SIG-M5 treated with dmso at 0.1 percent for 504 hours (cell line): Measurements from ENCODE around the gene POU3F1.

Experiments
- DNase-seq: peaks from one replicate; lab custom pipeline; 2025; ENCODE audit not compliant: unreplicated experiment; lab: John Stamatoyannopoulos, UW

Gene POU3F1

DNA sequence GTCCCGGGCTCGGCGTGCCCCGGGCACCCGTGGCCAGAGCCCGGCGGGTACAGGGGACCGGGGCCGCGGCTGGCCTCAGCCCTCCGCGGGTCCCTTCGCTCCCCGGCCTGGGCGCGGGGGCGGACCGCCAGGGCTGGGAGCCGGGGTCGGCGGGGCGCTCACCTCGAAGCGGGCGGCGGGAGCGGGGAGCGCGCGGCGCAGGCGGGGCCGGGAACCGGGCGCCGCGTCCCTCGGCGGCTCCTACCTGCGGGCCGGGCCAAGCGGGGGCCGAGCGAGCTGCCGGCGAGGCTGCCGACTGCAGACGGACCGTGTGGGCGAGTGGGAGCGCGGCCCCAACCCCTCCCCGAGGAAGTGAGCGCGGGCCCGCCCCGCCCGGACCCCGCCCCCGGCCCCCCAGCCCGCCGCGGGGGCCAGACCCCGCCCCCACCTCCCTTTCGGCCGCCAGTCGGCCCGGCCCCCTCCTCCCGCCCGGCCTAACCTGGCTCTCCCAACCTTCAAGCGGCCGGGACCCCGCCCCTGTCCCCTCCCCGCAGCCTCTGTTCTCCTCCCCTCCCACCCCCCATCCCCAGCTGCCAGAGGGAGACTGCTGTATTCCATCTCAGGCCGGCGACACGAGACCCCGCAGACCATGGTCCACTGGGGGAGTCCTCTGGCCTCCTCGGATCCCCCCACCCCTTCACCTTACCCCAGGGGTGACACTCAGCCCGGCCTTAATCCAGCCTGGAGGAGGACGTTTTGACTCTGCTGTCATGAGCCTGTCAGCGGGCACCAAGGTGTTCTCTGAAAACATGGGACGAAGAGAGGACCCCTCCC is 41.2 kb downstream of the POU3F1 start, which contains the start of gene FHL3:
TSS of gene FHL3 (minus strand) at position 320 of the 813 bp plus-strand sequence. CDS start 6,102 bp downstream, outside the sequence.
- peak; percentile 23 for DNase-seq

DNA sequence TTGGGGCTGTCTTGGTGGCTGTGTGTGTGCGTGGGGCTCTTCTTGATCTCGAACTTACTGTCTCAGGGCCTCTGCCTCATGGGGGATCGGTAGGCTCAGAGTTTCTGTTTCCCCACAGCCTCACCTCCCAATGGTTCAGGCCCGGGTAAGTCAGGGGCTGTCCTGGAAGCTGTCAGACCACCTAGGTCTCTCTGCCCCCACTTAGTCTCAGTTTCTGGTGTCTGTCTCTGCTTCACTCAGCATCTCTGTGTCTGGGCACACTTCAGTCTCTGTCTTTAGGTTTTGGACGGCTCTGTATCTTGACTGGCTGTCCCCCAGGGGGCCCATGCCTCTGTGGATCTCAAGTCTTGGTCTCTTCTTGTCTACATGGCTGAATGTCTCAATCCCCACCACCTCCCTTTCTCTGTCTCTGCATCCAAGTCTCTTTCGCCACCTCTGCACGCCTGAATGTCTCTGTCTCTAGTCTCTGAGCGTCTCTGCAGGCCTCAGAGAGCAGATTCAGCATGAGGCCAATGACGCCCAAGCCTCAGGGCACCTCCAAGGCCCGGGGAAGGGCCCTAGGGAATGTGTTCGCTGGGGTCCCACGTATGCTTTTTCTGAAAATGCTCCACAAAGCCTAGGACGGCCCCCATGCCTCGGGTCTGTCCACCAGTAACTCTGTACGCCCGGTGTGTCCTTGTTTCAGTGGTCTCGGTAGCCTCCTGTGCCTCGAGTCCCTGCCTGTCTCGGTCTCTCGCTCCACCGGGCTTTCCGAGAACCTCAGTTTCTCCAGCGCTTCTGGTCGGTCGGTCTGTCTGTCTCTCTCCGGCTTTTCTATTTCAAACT is 42.1 kb downstream of the POU3F1 start:
- peak; percentile 26 for DNase-seq

DNA sequence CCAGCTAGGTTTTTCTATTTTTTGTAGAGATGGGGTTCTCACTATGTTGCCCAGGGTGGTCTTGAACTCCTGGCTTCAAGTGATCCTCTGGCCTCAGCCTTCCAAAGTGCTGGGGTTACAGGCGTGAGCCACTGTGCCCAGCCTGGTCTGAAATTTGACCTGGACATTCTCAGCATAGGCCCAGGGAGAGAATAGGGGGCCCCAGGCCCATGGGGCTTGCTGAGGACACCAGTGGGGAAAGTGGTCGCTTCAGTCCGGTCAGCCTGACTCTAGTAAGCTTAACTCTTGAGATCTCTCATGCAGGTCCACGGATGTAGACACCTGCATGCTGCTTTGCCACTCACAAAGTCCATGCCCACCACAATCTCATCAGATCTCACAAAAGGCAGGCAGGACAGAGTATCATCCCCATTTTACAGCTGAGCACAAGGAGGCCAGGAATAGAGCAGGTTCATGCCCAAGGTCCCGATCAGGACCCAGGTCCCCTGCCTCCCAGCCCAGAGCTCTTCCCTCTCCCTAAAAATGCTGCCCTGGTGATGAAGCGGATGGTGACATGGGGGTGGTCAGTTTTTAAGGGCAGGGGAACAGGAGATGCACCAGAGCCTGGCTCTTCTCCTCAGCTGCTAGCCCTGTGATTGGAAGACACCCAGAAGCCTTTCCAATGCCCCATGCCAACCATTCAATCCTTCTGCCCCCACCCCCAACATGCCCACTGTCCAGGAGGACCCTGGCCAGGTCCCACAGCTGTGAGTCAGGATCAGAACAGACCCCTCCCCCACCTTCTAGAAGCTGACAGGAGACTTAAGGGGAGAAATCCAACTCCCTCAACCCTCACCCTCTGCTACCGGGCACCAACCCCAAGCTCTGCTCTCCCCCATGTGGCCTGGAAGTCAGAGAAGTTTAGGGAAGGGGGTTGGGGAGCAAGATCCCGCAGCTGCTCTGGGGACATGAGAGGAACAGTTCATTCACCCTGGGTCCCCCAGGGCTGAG is 43.0 kb downstream of the POU3F1 start:
- peak; percentile 13 for DNase-seq

DNA sequence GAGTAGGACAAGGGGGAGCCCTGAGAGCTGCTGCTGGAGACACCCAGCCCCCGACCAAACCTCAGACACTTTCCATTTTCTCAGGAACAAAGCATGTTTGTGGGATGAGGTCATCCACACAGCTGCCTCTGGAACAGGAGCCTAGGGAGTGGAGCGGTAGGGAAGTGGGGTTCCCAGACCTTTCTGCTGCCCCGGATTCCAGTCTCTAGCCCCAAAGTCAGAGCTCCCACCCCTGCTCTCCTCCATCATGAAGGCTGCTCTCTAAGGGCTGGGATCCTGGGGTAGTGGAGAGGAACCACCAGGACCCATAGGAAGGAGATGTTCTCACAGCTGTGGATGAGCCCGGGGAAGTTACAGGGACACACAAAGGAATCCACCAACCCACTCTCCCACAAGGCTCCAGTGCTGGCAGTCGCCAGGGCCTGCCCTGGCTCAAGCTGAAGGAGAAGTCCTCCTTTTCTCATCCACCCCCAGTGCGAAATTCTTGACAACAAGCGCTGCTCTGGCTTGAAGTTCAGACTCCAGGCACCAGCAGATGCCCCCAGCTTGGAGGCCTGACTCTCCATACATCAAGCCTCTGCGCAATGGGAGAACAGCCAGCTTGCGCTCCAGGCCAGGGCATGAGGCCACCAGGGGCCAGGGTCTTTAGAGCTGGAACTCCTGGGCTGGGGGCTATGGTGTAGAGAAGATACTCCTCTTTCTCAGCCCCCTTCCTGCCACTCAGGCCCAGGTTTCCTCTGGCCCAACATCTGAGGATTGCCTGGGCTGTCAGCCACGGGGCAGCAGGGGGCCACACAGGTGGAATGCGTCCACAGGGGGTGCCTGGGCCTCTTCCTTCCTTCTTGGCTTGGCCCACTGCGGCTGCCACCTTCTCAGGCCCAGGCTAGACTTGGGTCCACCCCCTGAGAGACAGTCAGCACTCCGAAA is 45.8 kb downstream of the POU3F1 start:
- DNase-seq, result no peak

DNA sequence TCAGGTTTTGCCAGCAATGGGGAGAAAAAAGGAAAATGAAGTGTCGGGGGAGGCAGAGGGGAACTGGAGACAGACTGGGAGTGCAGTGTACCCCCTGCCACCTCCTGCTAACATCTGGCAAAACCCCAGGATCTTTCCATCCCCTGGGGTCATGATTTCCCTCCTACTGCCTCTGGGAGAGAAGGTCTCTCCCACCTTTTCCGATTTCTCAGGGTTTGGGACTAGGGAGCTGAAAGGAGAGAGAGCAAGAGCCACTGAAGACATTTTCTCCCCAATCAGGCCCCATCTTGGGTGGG is 46.4 kb downstream of the POU3F1 start:
- DNase-seq, result no peak

DNA sequence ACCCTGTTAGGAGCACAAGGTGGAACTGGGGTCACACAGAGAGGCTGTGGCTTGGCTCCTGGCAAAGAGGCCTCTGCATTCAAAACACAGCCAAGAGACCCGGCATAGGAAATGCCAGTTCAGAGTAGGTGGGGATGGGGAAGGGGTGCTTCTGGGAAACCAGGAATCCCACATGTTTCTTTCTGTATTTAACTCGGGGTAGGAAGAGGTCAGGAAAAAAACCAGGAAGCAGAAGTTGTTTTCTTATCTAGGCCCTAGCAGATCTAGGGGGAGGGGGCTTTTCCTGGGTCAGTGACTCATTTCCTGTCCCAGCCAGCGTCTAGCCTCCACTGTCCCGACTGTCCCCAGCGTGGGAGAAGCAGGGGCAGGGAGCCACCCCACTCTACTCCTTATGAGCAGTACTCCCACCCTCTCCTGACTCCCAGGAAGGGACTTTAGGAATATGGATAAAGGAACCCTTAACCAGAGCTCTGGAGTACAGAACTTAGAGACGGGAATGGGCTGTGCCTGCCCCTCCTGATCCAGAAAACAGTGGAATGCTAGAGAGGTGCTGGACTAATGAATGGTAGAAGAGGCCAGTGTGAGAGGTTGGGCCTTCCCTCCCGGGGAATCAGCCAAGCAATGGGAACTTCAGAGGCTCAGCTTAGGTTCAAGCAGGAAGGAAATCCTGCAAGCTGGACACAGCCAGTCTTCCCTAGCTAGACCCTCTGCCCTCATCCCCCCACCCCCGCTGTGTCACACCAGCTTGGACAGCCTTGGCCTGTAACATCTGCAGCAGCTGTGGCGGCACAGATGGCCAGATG is 47.0 kb downstream of the POU3F1 start:
- peak; percentile 33 for DNase-seq

DNA sequence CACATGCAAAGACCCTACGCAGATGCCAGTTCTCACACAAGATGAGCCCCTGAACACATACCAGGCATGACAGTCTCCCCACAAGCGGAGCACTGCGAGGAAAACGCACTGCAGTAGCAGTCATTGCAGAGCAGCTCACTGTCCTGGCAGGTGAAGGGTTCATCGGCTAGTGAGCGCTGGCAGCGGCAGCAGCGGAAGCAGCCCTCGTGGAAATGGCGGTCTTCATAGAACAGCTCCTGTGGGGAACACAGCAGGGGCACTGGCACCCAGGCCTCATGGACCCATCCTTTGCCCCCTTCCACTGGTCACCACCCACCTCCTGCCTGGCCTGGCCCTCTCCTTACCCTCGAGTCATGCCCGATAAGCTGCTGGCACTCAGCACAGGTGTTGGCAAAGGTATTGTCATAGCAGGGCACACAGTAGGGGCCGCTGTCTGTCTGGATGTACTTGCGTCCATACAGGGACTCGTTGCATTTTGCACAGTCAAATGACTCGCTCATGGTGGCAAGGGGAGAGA is 47.6 kb downstream of the POU3F1 start:
- no peak for DNase-seq

DNA sequence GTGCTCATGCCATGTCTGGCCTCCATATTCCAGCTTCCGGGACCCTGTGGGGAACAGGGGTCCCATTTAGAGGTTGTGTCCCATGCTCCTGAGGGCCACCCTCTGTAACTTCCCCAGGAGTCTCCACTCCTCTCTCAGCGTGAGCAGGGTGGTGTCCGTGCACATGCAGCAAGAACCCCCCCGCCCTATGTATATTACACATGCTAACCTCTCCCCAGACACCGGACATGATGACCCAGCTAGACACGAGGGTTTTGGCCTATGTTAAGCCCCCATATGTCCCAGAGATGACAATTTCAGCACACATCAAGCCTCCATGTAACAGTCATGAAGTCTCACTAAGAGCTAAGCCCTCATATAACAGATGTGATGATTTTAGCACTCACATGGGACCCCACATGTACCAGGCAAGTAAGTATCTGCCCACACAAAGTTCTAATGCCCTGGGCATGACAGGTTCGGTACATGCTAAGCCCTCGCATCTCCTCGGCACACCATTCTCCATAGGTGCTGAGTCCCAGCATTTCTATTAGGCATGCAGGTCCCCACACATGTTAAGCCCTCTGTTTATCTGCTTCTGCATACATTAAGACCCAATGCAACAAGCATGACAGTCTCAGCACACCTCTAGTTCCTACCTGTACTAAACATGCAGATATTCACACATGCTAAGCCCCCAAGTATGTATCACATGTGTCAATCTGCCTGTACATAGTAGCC is 48.3 kb downstream of the POU3F1 start:
- DNase-seq, result no peak

DNA sequence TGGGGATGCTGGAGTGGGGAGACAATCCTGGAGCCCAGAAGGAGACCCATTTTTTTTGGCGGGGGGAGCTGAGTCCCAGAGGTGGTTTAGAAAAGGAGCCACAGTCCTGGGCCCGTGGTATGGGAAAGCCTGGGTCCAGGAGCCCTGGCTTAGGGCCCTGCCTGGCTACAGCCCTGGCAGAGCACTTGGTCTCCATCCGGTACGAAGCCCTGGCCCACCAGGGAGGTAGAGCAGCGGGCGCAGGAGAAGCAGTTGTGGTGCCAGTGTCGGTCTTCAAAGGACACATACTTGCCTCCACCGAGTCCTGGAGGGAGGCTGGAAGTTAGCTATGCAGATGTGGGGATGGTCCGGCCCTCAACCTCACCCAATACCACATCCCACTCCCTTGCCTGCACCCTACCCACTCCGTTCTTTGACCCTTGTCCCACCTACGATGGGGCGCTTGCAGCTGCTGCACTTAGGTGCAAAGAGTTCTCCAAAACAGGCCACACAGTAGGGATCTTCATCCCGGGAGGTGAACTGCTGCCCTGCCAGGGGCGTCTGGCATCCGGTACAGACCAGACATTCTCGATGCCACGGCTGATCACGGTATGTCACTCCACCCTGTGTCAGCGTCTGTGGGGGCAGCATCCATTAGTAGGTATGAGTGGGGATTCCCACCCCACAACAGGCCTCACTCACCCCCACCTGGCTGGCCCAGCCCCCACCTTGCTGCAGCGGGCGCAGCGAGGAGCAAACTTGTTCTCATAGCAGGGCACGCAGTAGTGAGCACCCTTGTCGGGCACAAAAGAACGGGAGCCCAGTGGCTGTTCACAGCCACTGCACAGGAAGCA is 49.1 kb downstream of the POU3F1 start:
- DNase-seq, result no peak

DNA sequence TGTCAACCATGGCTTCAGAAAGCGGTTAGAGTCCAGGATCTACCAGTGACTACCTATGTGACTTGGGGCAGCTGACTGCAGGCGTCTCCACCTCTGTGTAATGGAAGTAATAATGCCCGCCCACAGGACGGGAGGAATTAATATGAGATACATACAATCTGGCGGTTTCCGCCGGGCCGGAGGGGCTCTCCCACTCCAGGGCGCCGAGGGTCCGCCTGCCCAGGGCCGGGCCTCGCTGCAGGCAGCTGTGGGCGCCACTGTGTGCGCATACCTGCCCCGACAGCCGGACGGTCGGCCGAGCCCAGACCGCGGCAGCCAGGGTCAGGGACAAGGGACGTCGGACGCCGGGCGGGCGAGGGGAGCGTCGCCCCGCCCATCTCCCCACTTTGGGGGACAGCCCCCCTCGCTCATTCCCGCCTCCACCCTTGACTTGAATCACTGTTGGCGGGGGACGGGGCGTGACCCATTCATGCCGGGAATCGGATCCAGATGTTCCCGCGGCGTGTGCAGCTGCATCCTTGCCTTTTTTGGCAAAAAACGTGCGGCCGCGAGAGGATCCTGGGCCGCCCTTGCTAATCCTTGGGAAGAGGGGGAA is 50.7 kb downstream of the POU3F1 start:
- DNase-seq, result no peak

DNA sequence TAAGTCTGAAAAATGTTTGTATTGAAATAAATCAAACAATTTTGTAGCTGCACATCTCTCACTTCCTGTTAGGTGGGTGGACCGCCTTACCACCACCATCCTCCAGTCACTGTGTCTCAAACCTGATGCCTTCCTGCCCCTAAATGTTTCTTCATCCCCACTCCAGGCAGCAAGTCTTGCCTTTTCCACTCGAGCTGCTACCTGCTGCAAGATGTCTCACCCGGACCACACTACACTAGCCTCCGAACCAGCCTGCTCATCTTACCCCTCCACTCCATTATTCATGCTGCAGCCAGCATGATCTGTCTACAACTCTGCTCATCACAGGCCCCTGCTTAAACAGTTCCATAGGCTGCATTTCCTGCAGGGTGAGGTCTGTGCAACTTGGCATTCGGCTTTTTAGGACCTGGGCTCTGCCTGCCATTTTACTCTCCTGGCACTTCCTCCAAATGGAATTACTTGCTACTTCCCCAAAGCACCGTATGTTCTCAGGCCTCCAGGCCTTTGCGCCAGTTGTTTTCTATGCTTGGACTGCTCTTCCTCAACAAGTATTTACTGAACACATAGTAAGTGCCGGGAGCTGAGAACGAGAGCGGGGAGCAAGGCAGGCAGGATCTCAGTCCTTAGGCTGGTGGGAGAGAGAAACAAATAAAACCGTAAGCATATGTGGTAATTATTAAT is 51.6 kb downstream of the POU3F1 start:
- no peak for DNase-seq
